MM.1S (cell line): ENCODE measurements around the gene LINC01488.

Experiments
- EZH2 ChIP-seq: fragments of 300-600 bp; sonication (generic); optimal IDR thresholded peaks from 2 replicates; pipeline ENCODE3; 2017; ENCODE audit warnings: low read depth, mild to moderate bottlenecking, antibody characterized with exemption, low read length, mixed read lengths
- TF ChIP-seq, protein P1 (sequence below): fragments of 300-600 bp; sonication (generic); IDR thresholded peaks from 2 replicates; pipeline ENCODE4 v1.5.1; 2016; ENCODE audit warnings: antibody characterized with exemption, low read length, mixed read lengths

DNA sequence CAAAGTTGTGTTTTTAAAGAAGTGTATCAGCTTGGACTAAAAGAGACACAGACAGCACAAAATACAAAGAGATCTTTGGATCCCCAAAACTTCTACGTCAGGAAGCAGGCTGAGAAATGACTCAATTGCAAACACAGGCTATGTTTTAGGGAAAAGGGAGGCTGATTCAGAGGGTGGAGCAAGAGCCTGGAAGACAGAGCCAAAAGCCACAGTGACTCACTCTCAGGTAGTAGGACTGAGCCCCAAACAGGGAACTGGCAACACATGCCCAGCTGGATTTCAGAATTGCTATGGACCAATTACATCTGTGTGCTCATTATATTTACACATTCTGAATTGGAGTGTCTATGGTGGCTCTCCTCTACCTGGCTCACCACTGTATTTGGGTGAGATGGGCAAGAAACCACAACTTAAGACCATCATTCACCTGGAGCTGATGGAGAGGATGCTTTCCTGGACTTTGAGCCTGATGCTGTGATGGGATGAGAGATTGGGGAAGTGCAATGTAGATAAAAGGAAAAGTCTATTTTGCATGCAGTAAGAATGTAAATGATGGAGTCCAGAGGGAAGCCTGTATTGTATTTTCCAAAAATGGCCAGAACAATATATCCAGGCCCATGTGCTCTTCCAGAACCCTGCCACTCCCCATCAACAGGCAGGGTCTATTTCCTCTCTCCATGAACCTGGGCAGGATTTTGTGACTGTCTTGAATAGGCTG lies 20.8 kb upstream of the LINC01488 start:
- TF ChIP-seq, protein P1, sequence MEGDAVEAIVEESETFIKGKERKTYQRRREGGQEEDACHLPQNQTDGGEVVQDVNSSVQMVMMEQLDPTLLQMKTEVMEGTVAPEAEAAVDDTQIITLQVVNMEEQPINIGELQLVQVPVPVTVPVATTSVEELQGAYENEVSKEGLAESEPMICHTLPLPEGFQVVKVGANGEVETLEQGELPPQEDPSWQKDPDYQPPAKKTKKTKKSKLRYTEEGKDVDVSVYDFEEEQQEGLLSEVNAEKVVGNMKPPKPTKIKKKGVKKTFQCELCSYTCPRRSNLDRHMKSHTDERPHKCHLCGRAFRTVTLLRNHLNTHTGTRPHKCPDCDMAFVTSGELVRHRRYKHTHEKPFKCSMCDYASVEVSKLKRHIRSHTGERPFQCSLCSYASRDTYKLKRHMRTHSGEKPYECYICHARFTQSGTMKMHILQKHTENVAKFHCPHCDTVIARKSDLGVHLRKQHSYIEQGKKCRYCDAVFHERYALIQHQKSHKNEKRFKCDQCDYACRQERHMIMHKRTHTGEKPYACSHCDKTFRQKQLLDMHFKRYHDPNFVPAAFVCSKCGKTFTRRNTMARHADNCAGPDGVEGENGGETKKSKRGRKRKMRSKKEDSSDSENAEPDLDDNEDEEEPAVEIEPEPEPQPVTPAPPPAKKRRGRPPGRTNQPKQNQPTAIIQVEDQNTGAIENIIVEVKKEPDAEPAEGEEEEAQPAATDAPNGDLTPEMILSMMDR, result no peak
- TF ChIP-seq EZH2, result no peak
